Testis (tissue), 2 donors: ENCODE measurements around the gene ATP2B2.

Source experiments
- CTCF ChIP-seq, 3 experiments: fragments of 450-650 bp in 2 of 3; fragments of 200-600 bp in 1 of 3; sonication (generic) in 1 of 3; IDR thresholded peaks; one replicate each; pipeline ENCODE4 v1.5.1; 2016 to 2019; ENCODE audit warnings: antibody characterized with exemption in 3 of 3, mild to moderate bottlenecking in 2 of 3, moderate library complexity in 1 of 3
- POLR2A ChIP-seq: fragments of 450-650 bp; IDR thresholded peaks from one replicate; pipeline ENCODE4 v1.6.1; 2017; ENCODE audit warnings: antibody characterized with exemption, mild to moderate bottlenecking, moderate library complexity

DNA sequence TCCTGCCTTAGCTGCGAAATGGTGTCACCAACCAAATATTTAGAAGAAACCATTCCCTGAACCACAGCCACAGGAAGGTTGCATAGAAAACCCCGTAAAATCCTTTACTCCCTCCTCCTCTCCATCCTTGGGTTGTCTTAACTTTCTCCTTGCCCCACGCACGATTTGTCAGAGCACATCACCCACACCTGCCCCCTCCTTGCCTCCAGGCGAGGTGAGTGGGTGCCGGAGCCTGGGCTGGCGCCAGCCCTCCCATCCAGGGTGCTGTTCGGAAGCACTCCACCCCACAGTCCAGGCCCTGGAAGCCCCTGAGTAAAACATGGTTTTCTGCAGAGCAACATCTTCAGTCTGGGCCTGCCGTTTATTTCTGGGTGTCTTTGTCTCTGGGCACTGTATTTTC is 216.3 kb downstream of the ATP2B2 start:
- no peak for TF ChIP-seq POLR2A
- TF ChIP-seq CTCF (IDR thresholded peaks at IDR 0.05) = no peak
